Head of caudate nucleus (tissue), 42 donors: ENCODE data around the gene SHISA9.

Source experiments
- DNase-seq, 42 donors: peaks; one replicate each; pipeline versions ENCODE4 v3.0.0 to v3.0.0-alpha.2; 2020 to 2021; ENCODE audit warnings: mixed read lengths in 7 of 42
- intact Hi-C: fragments of 100-400 bp; cut with DNase I; formaldehyde crosslinking; loops from one replicate; pipeline ENCODE4 v1.15.0; 2022

Gene SHISA9

DNA sequence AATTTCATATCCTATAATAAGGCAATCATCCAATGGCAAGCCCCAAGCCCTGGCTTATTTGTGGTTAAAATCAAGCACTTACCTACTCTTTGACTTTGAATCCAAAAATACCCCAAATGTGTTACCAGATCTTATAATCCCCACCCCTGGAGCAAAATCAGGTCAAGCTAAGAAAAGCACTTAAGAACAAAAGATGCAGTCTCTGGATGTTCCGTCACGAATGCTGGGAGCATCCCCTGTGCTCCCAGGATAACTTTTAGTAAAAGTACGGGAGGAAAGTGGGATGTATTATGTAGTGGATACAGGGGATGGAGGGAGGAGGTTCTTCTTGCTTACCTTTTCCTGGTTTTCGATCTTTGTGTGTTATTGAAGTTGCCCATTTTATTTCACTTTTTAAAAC lies 29.5 kb downstream of the SHISA9 start:
- intact Hi-C loops: no loop called here

DNA sequence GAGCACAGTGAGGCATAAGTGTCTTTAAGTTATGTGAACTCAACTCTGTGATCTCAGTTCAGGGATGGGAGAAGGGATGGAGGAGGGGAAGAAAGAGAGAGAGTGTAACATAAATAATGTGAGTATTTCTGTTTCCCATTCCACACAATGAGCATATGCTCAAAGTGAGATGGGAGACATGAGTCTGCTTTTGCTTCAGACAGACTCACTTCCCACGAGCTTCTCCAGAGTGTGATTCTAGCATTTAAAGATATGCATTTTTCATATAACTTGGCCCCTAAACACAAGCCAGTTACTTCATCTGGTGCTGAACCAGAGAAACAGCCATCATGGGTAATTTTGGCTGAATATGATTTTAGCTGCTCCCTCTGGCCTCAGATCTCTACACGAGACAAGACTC lies 35.0 kb downstream of the SHISA9 start:
- intact Hi-C loops: no loop called here
- DNase-seq: no peak

More for the DNA sequence above, 29.5 kb downstream of the SHISA9 start:
- peak in 21 of 42 donors; percentile 2 to 73 (median 31) for DNase-seq

DNA sequence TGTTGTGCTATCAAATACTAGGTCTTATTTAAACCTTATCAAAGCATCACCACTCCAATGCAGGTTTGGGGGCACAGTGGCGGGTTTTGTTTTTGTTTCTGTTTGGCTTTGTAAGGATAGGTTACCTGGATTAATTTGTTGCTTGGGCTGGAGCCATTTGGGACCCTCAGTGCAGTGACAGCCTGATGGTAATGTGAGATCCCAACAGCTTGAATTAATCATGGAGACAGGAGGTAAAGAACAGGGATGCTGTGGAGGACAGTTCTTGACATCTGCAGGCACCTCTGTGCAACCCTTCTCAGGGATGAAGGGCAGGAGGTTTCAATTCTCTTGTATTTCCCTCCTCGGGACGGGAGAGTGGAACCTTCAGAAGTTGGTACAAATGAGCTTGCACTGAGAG lies 40.5 kb downstream of the SHISA9 start:
- intact Hi-C loops: no loop called here

DNA sequence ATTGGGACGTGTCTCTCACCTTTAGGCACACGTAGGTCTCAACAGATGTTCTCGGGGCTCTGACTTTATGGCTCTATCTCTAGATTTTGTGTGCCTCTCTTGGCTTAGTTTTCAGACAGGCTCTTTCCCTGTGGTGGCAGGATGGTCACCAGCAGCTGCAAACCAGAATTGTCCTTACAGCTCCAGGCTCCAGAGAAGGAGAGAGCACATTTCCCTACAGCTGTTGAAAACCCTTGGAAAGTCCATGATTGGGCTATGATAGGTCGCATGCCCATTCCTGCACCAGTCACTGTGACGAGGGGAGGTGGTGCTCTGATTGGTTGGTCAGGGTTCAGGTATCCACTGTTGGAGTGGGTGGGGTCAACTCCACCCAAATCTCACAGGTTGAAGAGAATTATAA lies 41.5 kb downstream of the SHISA9 start:
- intact Hi-C loops: no loop called here
- no peak for DNase-seq

More for the DNA sequence above, 40.5 kb downstream of the SHISA9 start:
- DNase-seq: no peak

DNA sequence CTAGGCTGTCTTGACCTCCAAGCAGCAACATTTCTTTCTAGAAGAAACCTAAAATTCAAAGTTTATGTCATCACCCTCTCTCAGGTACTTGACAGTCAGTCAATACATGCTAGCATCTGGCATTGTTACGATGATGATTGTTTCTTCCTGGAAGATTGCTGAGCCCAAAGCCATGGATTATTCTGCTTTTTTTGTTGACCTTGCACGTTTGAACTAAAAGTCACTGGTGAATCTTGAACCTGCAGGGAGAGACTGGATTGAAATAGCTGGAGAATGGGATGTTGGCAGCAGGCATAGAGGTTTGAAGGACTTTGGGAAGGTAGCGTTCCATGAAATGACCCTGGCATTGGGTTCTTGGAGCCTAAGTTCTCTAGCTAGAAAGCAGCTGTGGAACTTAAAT lies 42.9 kb downstream of the SHISA9 start:
- DNase-seq: no peak
- intact Hi-C loops: no loop called here

DNA sequence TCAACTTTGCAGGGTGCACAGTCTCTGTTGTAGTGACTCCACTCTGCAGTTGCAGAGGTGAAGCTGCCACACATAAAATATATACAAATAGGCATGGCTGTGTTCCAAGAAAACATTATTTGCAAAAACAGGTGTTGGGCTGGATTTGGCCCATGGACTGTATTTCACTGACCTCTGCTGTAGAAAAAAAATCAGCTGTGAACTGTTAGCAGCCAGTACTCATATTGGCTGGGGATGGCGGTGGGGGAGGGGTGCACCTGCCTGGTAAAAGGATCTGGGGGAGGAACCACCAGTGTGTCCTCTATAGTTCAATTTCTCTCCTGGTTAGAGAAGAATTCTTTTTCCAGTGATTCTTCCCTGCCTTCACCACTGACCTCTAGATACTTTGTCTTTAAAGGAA lies 50.0 kb downstream of the SHISA9 start:
- intact Hi-C loops: no loop called here
- no peak for DNase-seq

DNA sequence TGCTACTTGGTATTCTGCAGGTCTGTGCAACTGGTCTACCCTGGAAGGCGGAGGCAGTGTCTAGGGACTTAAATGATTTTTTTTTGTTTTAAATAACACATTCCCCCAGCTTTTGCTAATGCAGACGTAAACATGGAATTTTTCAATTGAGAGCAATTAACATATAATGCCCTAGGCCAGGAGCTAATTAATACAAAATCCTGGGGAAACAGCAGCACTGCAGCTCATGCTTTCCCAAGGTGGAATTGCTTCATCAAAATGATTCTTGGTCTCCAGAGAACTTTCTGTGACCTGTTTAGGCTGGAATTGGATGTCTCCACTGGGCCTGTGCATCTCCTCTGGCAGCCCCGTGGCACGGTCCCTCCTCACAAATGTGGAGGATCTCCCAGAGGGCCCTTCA lies 50.6 kb downstream of the SHISA9 start:
- DNase-seq: no peak

DNA sequence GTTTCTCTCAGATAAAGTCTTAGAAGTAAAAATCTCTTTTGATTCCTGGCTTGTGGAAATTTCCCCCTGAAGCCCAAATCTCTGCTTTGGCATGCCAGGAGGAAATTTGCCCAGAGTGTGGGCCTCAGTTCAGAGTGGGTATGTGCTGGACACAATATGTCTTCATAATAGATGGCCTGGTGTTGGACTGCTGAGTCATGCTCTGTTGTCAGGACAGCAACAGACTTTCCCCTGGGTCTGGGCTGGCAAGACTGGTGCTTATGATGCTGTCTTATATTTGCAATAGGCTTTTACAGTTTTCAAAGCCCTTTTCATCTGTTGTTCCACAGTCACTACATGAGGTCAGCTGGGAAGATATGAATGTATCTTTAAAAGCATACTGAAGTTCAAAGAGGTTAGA lies 57.0 kb downstream of the SHISA9 start:
- peak in 1 of 42 donors; percentile 38 for DNase-seq
- intact Hi-C loops: no loop called here

More for the DNA sequence above, 50.6 kb downstream of the SHISA9 start:
- intact Hi-C loops: no loop called here

DNA sequence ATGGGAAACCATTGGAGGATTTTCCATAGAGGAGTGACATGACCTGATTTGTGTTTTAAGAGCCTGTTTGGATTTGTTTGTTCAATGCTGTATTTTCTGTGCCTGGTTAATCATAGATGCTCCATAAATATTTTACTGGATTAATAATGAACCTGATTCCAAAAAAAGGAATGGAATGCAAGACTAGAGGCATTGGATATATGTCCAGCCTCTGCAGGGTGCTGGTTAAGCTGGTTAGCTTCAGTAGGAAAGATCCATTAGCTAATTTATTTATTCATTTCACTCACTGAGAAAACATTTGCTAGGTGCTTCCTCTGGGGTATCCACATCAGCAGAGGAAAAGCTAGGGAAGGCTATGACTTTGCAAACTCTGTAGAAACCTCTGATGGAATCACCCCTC lies 57.7 kb downstream of the SHISA9 start:
- no peak for DNase-seq
- intact Hi-C loops: no loop called here

DNA sequence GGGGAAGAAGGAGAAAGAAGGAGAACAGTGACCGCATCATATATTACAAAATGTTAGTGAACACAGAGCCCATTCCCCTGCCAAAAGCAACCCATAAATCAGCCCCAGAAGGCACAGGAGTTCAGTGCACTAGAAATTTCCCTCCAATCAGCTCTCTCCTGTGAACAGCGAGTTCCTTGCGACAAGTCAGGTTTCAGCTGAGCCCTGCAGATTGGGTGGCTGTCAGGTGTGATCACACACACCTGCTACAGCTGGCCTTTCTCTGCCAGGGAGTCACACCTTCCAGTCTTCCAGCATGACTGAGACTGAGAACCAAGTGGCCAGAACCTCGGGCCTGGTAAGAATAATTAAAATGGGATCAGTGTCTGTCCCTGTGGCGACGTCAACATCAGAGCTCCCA lies 60.2 kb downstream of the SHISA9 start:
- intact Hi-C loops: no loop called here
- DNase-seq: no peak

DNA sequence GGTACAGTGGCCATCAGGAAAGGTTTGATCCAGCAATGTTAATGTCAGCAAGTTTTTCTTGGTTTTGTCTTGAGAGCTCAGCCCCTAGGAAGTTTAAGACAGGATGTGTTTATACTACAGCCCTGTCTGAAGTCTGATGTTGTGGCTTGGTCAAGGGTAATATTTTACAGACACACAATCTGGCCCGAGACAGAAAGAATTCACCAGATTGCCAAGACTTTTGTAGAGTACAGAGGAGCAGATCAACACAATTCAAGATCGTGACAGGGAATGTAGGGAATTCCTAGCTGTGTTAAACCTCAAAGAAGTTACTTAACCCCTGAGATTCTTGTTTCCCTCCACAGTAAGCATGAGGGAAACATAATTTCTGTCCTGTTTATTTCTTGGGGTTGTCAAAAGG lies 63.1 kb downstream of the SHISA9 start:
- intact Hi-C loops: no loop called here

DNA sequence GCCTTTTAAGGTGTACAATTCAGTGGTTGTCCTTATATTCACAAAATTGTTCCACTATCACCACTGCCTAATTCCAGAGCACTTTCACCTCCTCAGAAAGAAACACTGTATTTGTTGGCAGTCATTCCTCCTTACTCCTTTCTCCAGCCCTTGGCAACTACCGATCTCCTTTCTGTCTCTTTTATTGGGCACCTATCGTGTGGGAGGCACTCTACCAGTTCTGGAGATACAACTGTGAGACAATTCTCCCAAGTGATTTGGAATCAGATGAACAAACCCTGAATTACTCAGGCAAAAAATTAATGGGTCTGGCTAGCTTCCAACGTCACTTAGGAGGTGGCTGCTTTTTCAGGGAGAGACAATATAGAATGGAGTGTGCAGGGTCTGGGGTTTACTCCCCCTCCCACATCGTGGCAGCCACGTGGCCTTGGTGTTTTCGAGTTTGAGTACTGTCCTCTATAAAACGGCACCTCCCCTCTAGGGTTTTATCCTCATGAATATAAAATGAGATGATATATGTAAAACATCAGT lies 63.9 kb downstream of the SHISA9 start:
- peak in 5 of 42 donors; percentile 6 to 40 (median 18) for DNase-seq
- intact Hi-C loops: no loop called here

More for the DNA sequence above, 63.1 kb downstream of the SHISA9 start:
- no peak for DNase-seq

DNA sequence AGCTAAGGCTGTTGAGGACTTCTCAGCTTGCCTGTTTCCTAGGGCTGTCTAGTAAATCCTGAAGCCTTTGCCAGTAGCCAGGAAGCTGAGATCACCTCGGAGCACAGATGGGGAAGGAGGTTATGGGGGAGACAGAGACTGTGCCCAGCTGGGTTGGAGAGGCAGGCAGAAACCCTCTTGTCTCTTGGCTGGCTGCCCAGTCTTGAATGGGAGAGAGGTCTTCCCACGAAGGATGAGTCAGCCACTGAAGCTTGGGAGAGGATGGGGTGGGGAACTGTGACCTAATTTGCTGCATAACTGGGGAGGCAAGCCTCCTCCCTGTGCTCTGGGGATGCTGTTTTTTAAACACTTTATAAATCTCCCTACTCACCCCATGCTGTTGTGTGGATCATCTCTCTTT lies 69.8 kb downstream of the SHISA9 start:
- intact Hi-C loops: no loop called here

DNA sequence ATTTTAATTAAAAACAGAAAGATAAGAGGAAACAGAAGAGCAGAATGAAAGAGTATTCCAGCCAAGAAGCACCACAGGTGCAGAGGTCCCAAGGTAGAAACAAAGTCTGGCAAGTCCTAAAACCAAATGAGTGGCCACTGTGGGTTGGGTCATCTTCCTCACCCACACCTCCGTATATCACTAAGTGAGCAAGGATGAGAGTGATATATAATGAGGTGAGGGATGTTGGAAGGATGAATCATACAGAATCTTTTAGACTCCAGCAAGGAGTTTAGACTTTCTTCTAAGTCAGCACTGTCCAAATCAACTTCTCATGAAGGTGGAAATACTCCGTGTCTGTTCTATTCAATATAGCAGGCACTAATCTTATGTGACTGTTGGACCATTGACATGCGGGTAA lies 70.8 kb downstream of the SHISA9 start:
- DNase-seq: no peak
- intact Hi-C loops: no loop called here

More for the DNA sequence above, 69.8 kb downstream of the SHISA9 start:
- peak; percentile 60 to 97 (median 83) for DNase-seq

DNA sequence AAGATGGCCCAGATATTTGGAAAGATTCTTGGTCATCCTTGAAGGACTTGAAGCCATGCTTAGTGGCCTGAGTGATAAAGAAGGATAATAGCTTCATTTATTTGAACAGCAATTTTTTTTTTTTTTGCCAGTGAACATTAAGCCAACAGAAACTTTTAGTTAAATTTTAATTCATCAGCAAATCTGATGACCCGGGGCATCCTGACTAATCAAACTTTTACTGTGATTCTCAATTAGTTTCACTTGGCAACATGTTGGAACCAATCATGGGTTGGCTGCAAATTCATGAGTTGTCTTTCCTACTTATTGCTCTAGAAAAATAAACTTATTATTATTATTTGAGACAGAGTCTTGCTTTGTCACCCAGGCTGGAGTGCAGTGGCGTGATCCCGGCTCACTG lies 74.4 kb downstream of the SHISA9 start:
- no peak for DNase-seq
- intact Hi-C loops: no loop called here

DNA sequence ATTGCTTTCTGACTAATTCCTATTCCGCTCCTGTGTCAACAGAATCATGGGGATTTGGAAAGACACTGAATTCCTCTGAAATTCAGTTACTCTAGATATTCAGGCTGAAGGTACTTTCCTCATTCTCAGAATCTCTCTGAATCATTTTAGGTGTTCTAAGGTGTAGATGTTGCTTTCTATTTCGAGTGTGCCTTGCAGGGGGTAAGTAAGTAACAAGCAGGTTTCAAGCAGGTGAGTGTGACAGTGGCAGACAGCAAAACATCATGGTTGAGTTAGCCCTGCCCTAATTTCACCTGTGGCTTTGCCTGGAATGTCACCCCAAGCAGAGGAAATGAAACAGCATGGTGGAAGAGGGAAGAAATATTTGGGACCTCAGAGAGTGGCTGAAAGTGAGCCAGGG lies 75.1 kb downstream of the SHISA9 start:
- no peak for DNase-seq
- intact Hi-C loops: no loop called here

DNA sequence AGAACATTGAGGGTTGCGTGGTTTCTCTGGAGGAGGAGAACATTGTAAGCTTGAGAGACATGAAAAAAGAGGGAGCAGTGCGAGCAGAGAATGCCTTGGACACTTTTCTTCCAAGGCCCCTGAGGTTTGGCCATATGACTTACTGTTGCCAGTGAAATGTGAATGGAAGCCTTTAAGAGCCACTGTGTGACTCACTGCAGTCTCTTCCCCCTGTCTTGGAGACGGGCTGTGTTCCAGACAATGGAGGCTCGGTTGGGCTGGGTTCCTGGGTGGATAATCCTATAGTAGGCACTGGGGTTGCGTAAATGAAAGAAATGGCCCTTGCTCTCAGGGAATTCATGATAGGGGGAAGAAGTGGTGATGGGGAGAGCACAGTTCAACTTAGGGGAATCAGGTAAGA lies 75.5 kb downstream of the SHISA9 start:
- intact Hi-C loops: no loop called here
- peak in 2 of 42 donors; percentile 13 to 47 for DNase-seq

DNA sequence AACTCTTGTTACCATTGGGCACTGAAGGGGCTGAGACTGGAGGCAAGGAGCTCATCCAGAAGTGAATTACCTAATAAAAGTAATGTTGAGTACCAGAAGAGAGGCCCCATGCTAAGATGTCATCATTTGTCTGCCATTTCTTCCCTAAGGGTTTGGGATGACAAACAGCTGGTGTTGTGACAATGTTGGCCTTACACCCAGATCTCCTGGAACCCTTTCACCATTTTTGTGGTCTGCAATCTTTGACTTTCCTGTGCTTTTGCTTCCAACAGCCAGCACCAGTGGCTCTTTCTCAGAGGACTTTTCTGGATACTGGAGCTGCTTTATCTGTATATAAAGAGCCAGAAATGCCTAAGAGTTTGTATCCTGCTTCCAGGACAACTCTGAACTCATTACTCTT lies 84.1 kb downstream of the SHISA9 start:
- intact Hi-C loops: no loop called here

DNA sequence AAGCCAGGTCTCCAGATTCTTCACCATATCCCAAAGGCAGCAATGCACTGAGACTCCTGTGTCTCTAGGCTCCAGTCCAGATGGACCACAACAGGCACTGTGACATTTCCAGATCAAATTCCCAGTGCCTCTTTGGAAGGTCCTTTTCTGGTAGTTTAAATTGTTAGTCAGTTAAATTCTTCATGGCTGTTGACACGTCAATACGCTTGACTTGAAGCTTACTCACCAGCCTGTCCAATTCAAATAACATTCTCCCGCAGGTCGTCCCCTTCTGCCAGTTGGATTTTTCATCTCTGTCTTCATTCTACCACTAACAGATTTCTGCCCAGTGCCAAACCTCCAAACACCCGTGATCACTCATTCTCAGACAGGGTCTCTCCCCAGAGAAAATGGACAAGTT lies 86.7 kb downstream of the SHISA9 start:
- intact Hi-C loops: no loop called here
- DNase-seq: no peak

More for the DNA sequence above, 84.1 kb downstream of the SHISA9 start:
- DNase-seq: no peak

DNA sequence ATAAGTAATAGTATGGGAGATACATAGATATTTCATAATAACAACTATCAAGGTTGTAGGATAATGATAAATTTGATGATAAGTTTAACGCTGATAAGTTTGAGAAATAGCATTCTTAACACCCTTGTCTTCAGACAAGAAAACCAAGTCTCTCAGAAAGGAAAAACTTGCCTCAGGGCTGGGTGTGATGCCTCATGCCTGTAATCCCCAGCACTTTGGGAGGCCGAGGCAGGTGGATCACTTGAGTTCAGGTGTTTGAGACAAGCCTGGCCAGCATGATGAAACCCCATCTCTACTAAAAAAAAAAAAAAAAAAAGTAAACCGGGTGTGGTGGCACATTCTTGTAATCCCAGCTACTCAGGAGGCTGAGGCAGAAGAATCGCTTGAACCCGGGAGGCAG lies 90.7 kb downstream of the SHISA9 start:
- intact Hi-C loops: no loop called here
- no peak for DNase-seq

DNA sequence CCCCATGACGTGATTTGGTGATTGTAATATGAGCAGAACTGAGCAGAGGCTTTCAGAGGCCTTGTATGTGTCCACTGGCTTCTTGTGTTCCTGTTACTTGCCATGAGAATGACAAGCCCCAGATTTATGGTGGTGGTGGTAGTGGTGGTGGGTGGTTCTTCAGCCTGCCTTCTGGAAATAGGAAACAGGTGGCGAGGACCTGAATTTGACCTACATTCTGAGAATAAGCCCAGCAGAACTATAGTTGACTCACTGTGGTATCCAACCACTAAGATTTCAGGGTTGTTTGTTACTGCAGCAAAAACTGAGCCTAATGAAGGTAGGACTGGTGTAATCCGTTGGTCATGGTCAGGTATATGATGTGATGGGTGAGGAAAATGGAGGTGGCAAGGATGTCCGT lies 93.0 kb downstream of the SHISA9 start:
- no peak for DNase-seq
- intact Hi-C loops: no loop called here
